ENCODE measurements around the gene PRKCE.

PRKCE gene

DNA sequence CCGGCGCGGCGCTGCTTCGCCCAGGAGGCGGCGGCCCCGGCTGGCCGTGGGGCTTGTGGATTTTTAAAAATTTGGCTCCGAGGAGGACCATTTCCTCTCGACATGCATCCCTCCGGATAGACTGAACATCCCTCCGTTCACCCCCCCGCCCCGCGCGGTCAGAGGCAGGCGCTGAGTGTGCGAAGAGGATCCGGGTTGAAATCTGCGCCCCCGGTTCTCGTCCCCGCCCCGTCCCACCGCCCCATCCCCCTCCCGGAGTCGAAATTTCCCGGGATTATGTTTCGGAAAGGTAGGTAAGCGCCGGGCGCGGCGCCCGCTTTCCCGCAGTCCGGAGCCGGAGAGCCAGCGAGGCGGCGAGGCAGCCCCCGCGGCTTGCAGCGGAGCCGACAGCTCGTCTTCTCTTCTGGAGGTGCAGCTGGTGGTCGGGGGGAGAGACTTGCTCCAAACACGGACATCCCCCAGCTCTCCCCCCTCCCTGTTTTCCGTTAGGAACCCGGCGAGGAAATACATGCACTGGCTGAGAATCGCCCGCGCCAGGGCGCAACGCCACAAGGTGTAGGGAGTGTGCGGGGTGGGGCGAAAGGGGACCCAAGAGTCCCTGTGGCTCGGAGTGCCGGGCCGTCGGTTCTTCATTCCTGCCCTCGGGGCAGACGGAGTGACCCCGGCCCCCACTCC, at the start of gene PRKCE:
Gene PRKCE (plus strand): TSS at position 261 of the 675 bp plus-strand sequence.
- DNase-seq, result peak; percentile 65

DNA sequence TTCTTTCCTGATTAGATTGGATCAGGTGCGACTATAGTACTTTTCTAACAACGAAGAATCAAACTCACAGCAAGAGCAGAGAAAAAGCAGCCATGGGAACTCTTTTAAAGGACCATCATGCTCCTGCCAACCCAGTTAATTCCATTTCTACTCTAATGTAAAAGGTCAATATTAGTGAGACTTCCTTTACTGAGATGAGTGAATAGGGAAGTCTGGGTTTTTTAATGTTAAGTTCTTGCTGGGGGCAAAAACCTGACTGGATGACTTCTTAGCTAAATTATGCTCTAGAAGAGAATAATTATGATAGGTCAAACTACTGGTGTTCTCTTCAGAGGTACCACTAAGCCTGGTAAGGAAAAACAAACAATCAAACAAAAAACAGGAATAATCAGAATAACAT, 48.9 kb upstream of the PRKCE start:
- DNase-seq, result no peak

DNA sequence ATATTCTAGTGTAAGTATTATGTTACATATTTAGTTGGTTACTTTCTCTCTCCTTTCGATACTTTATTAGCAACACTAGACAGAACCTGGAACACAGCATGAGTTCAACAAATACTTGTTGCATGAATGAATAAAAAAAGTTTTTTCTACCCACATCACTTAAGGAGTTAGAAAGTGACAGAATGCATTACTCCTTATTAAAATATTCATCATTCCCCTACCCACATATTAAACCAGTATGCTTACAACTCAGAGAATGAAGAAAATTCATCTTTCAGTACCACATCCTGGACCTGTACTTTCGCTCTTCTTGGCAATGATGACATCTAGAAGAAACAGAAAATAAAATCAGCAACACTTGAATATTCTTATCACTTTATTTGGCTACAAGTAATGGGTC, 46.4 kb upstream of the PRKCE start:
- DNase-seq, result no peak

DNA sequence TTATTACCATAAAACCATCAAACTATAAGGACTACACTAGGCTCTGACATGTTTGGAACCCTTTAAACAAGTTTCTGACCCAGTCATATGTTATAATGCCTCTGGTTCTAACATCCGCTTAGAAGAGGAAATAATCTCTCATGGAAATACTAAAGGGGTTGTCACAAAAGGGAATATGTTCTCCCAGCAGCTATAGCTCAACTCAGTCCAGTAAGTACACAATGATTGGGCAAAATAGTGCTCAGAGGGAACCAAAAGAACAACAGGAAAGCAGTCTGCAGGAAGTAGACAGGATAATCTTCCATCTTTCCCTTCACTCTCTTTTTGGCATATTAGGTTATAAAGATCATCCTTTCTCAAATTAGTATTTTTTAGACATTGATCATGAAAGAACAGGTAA, 44.7 kb upstream of the PRKCE start:
- no peak for DNase-seq

DNA sequence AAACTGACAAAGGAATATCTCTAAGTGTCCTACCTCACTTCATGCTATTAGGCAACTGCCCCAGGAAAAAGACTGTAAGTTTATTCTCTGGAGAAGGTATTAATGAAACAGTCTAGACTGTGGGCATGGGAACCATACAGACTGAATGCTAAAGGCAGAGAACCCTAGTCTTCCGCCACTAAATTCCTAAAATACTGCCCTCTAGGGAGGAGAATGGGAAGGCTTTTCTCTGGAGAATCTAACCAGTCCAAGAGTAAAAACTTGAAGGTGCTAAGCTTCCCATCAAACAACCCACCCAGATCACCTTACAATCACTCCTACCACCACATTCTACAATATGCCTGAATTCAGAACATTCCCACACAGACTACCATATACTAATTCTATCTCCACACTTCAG, 43.8 kb upstream of the PRKCE start:
- no peak for DNase-seq

DNA sequence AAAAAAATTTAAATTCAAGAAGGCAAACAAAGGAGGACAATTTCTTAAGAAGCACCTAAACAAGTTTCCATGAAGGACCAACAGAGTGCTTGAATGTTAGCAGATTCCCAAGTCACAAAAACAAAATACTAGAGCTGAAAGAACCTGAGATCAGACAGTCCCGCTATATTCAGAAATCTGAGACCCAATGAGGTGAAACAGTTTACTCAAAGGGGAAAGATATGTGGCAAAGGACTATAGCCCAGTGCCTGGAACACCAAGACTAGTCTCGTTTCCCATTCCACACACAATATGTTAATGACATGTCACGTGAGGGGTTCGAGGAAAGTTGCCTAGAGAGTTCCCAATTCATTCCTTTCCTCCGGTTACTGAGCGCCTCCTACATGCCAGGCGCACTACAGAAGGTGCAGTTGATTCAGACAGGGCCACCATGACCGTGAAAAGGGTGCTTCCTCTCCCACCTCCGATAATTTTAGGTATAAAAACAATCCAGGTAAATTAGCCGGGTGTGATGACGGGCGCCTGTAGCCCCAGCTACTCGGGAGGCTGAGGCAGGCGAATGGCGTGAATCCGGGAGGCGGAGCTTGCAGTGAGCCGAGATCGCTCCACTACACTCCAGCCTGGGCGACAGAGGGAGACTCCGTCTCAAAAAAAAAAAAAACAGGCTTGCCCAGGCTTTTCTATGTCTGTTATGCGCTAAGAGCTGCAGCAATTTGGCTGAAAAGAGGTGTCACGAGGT, 41.0 kb upstream of the PRKCE start:
- peak; percentile 33 for DNase-seq

DNA sequence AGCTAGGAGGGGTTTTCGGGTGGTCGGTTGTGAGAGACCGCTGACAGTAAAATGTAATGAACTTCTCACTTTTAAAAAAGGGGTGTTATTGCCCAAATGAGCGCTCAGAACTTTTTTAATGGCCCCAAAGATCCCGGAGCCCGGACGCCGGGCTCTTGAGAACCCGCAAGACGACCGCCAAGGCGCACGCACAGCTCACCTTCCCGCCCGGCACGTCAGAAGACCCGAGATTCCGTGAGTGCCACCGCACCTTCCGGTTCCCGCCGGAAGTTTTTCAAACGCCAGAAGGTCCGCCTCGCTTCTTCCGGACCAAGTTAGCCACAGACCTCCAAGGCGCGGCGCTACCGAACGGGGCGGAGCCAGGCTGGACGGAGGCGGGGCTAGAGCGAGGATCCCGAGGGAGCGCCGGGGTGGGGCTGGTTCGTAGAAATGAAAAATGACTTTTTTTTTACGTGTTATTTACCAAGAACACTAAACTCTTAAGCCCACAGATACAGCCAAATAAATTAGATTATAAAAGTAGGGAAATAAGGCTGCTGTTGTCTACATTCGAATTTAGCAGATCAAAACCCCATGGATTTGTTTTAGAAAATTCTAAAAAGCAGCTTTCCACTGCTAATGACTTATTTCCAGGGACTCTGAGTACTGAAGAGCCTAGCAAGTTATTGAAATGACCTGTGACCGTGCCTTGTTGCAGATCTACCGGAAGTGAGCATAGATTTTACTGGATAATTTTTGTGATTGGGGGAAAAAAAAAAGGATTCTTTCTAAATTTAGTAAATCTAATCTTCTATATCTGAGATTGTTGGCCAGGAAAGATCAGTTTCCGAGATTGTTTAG, 40.2 kb upstream of the PRKCE start, which contains the start of gene SRBD1:
Gene SRBD1 (minus strand): TSS at position 248 of the 840 bp plus-strand sequence. CDS start 5,826 bp downstream, outside the sequence.
- peak; percentile 92 for DNase-seq

DNA sequence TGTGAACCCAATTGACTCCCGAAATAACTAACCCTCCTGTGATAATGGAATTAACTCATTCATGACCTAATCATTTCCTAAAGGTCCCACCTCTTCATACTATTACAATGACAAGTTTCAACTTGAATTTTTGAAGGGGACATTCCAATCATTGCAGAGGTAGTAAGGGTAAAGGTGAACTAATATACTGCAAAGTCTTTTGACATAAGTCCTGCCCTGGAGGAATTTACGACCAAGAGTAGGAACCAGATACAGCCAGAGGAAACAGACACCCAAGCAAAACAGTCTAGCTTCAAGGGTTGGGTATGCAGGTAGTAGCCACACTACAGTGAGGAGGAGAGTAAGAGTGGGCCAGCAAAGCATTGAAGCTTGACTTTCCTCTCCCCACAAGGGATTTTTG, 39.2 kb upstream of the PRKCE start:
- DNase-seq, result no peak

DNA sequence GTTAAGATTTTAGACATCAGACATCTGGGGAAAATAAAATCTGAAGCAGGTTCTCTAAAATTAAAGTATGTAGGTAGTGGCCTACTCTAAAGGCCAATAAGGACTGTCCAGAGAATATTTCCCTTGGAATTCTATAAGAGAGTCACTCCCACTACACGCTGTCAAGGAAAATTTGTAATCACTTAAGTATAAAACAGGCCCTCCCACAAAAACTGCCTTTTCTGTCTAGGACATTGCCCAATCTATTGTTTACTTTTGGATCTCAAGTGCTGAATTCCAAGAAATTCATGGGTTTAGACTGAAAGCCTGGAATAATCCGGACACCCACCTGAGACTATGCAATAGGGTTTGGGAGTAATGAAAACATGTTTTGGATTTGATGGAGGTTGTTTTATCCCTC, 38.7 kb upstream of the PRKCE start:
- DNase-seq, result no peak

DNA sequence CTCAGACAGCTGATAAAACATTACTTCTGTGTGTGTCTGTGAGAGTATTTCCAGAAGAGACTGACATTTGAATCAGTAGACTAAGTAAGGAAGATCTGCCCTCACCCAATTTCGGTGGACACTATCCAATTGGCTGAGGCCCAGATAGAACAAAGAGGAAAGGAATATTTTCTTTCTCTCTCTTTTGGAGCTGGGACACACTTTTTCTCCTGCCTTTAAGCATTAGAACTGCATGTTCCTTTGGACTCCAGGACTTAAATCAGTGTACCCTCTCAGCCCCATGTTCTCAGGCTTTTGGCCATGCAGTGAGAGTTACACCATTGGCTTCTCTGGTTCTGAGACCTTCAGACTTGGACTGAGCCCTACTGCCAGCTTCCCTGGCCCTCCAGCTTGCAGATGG, 37.1 kb upstream of the PRKCE start:
- no peak for DNase-seq

DNA sequence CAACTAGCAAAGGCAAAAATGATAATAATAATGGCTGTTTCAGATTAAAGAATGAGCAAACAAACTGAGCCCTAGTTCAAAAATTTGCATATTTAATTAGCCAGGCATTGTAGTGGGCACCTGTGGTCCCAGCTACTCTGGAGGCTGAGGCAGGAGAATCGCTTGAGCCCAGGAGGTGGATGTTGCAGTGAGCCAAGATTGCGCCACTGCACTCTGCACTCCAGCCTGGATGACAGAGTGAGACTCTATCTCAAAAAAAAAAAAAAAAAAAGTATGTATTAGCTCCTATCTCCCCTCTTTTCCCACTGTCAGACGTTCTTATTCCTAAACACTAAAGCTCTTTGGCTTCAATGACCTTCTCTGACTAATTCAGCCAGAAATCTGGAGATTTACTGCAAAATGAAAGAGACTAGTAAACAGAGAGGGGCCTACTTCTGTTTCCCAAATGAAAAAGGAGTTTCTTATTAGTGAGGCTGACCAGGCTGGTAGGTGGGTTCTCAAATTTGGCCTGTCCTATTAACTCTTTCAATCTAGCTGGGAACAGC, 36.5 kb upstream of the PRKCE start:
- no peak for DNase-seq

DNA sequence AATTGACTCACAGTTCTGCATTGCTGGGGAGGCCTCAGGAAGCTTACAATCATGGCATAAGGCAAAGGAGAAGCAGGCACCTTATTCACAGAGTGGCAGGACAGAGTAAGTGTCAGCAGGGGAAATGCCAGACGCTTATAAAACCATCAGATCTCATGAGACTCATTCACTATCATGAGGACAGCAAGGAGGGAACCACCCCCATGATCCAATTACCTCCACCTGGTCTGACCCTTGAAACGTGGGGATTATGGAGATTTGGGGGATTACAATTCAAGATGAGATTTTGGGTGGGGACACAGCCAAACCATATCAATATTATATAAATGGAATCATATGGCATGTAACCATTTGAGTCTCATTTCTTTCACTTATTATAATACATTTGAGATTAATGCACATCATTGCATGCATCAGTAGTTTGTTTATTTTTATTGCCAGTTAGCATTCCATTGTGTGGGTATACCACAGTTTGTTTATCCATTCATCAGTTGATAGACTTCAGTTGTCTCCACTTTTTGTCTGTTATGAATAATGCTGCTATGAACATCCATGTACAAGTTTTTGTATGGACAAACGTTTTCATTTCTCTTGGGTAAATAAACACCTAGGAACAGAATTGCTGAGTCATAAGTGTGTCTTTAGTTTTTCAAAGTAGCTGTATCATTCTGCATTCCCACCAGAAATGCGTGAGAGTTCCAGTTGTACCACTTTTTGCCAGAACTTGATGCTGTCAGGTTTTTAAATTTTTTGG, 34.6 kb upstream of the PRKCE start:
- no peak for DNase-seq

DNA sequence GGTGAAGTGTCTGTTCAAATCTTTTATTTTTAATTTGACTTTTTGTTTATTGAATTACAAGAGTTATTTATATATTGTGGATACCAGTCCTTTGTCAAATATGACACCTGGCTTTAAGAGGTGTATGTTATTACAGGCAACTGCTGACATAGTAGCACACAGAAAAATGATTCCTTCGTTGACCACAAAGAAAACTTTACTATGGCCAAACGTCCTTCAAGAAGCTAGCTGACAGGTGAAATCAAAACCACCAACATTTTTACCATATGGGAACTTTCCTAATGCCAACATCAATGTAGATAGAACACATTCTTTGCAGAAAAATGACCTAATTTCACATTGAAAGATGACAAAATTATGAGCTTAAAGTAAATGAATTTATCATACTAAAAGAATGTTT, 34.0 kb upstream of the PRKCE start:
- DNase-seq, result no peak

DNA sequence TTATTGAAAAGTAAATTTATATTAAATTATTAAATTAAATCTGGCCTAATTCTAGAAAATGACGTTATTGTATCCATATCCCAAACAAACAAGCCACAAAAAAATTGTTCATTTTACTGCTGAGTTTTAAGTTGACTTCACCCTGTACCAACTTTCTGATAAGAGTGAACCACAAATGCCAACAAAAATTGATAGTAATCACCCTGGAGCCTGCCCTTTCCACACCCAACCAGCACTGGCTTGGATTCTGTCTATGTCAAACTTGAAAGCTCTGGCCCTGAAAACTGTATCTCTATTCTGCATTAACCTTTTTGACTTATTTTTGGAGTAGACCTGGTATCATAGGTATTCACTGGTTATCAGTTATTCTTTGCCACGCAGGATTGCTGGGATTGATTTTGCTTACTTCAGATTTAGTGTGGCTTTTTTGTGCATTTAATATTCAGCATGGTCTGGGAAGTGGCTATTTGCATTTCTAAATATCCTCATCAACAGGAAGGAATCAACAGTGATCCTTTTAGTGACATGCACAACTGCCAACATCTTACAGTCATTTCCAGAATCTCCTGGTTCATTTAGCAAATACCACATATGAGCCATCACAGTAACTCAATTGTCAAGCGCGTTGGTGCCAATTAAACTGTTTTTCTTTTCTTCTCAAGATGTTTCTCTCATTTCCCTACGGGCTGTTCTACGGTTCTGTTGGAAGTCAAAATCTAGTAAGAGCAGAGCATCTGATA, 29.0 kb upstream of the PRKCE start:
- DNase-seq, result no peak

DNA sequence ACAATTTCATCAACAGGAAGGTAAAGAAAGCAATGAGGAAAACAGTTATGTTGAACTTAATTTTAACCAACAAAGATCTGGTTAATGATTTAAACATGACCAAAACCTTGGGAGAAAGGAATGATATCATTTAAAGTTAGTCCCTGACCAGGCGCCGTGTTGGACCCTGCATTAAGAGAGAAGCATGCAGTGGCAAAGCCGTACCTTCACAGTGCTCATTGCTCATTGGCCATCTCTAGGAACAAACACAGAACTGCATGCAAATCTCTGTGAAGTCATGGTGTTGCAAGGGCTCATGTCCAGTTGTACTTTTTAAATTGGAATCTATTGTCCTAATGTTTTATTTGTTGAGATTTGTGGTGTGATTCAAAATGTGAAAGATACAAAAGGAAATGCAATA, 28.4 kb upstream of the PRKCE start:
- no peak for DNase-seq

DNA sequence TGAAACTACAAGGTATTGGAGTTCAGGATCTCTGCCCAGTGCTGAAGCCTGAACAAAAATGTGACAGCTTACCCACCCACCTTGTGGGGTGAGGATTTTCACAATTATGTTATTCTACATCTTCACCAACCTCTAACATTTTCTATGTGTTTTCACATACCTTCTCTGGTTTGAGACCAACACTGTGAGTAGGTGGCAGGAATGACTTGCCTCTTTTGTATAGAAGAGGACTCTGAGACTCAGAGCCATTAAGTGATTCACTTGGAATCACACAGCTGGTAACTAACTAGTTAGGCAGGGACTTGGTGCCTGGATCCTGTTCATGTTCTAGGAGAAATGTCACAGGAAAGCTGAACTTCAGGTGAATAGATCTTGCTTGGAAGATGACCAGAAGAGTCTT, 25.7 kb upstream of the PRKCE start:
- DNase-seq, result no peak

DNA sequence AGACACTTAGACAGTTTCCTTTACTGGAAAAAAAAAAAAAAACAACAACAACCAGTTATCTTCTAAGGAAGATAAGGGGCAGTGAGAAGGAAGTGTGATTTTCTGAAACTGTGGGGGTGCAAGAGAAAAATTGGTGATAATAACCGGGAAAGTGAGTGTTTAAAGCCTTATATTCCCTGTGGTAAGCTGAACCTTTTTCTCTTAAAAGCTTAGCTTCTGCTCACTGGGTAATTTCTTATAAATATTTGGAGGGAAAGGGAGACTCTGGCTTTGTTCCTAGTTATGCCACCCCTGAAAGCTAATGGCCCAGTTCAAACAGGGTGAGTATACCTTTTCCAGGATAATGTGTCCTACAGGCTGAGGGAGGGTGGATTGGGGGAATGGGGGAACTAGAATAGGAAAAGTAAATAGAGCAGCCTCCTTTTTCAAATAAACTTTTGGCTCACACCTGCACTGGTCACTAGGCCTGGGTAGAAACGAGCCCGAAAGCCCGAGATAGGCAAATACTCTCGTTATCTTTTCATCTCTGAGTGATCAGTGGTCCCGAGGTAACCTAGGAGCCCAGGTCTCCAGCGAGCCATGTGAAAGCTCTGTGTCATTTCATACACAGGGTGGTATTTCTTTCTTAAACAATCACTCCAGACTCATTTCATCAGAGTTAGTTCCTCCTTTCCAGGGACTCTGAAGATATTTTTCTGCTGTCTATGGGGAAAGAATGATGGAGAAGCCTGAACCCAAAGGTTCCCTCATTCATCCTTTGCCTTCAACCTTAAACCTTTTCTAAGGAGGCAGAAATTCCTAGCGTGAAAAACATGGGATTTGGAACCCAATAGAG, 24.9 kb upstream of the PRKCE start:
- DNase-seq, result no peak

DNA sequence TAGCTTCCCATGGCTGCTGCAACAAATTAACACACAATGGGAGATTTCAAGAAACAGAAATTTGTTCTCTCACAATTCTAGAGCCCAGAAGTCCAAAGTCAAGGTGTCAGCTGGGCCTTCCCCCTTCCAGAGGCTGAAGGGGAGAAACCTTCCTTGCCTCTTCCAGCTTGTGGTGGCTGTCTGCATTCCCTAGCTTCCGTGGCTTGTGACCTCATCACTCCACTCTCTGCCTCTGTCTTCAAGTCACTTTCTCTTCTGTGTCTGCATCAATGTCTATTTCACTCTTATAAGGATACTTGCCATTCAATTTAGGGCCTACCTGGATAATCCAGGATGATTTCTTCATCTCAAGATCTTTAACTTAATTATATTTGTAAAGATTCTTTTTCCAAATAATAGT, 23.6 kb upstream of the PRKCE start:
- DNase-seq, result no peak

DNA sequence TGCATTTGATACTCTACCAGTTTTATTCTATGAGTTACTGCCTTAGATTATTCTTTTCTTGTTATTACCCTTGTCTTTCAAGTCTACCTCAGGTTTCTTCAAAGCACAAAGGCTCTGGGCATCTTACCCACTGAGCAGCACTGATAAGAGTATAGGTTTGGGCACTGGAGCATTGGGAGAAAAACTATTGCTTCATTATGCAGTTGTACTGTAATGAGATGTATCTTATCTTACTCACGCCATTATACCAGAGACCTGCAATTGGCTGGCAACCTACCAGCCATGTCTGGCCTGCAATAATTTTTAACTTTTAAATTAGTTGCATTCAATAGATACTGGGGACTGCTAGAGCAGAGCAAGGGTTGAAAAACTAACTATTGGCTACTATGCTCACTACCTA, 21.5 kb upstream of the PRKCE start:
- DNase-seq, result no peak

DNA sequence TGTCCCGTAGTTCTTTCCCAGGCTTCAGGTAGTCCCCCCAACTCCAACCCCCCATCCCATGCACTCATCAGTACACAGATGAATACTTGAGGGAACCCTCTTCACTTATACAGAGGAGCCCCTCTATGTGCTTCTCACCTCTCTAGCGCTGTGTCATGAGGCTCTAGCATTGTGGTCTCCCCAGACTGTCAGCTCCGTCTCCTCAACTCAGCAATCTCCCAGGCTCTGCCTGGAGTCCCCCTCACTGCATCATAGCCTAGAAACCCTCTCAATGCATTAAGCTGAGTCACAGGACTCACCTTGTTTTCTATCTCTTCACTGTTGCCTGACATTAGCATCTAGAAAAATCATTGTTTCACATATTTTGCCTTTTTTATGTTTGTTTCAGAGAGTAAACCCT, 20.2 kb upstream of the PRKCE start:
- no peak for DNase-seq

DNA sequence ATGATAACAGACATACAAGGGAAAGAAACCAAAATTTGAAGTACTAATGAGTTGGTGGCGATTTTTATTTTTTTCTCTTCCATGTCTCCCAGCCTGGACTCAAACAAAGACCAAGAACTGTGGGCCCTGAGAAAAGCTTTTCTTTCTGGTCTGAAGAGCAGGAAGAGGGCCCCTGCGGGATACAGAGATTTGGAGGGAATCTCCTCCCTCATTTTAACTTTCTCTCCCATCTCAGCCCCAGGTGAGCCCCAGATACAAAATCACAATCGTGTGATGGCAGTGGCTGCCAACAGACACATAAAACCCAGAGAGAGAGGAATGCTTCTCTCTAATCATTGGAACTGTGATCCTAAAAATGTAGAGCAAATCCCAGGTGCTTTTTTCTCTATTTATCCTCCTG, 19.5 kb upstream of the PRKCE start:
- DNase-seq, result no peak
